ENCODE measurements around the gene FAM162A.

Gene FAM162A

DNA sequence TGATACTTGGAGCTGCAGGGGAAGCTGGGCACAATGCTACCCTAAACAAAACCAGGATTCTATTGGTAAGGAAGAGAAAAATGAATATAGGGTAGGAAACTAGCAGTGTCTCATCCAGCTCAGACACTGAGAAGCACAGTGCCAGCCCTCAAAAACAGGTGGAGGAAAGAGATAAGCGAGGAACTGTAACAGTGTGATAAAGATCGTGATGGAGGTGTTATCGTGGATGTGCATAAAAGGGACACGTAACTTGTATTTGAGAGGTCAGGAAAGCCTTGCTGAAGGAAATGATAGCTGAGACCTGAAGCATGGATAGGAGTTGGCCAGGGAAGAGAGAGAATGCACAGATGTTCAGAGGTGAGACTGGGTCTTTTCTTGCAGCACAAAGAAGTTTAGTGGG is 28.4 kb upstream of the FAM162A start:
- Histone ChIP-seq H3K27me3 (ENCODE audit: low read depth, low read length) (no peaks in the 10 kb centered on the region), H3K9ac (ENCODE audit: low read length) (no peak overlapping the region), H3K9me3 (ENCODE audit: insufficient read depth, low read length) (no peaks in the 10 kb centered on the region), H3K4me2 (ENCODE audit: low read length) (no peak overlapping the region), H4K20me1 (ENCODE audit: insufficient read depth, low read length) (no peaks in the 10 kb centered on the region), H3K36me3 (replicated peaks; ENCODE audit: low read depth, low read length) (peaks cover 7% of the 10 kb centered on the region), H3K4me3 (ENCODE audit: low read length) (no peak overlapping the region), H3K27ac (ENCODE audit: low read length) (no peak overlapping the region), H3K79me2 (ENCODE audit: low read length) (no peaks in the 10 kb centered on the region), H2AFZ (ENCODE audit: low read depth, low read length) (no peak overlapping the region), H3K4me1 (ENCODE audit: low read length) (no peaks in the 10 kb centered on the region)
- no peak for TF ChIP-seq EZH2phosphoT487 (IDR thresholded peaks at IDR 0.05; ENCODE audit: low read depth)
- TF ChIP-seq, protein P1, sequence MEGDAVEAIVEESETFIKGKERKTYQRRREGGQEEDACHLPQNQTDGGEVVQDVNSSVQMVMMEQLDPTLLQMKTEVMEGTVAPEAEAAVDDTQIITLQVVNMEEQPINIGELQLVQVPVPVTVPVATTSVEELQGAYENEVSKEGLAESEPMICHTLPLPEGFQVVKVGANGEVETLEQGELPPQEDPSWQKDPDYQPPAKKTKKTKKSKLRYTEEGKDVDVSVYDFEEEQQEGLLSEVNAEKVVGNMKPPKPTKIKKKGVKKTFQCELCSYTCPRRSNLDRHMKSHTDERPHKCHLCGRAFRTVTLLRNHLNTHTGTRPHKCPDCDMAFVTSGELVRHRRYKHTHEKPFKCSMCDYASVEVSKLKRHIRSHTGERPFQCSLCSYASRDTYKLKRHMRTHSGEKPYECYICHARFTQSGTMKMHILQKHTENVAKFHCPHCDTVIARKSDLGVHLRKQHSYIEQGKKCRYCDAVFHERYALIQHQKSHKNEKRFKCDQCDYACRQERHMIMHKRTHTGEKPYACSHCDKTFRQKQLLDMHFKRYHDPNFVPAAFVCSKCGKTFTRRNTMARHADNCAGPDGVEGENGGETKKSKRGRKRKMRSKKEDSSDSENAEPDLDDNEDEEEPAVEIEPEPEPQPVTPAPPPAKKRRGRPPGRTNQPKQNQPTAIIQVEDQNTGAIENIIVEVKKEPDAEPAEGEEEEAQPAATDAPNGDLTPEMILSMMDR (IDR thresholded peaks at IDR 0.05; ENCODE audit: low read depth, low read length), result no peak

- Histone ChIP-seq H3K9ac (ENCODE audit: low read length) (no peak overlapping the region), H3K79me2 (ENCODE audit: low read length) (no peaks in the 10 kb centered on the region), H3K27ac (ENCODE audit: low read length) (no peak overlapping the region), H3K4me1 (ENCODE audit: low read length) (no peaks in the 10 kb centered on the region), H3K9me3 (ENCODE audit: insufficient read depth, low read length) (no peaks in the 10 kb centered on the region), H4K20me1 (ENCODE audit: insufficient read depth, low read length) (no peaks in the 10 kb centered on the region), H3K4me3 (ENCODE audit: low read length) (no peak overlapping the region), H2AFZ (ENCODE audit: low read depth, low read length) (no peak overlapping the region), H3K27me3 (ENCODE audit: low read depth, low read length) (no peaks in the 10 kb centered on the region), H3K4me2 (ENCODE audit: low read length) (no peak overlapping the region), H3K36me3 (replicated peaks; ENCODE audit: low read depth, low read length) (peaks cover 7% of the 10 kb centered on the region)
- TF ChIP-seq, protein P1 (IDR thresholded peaks at IDR 0.05; ENCODE audit: low read depth, low read length), result peak; percentile 63
- no peak for TF ChIP-seq EZH2phosphoT487 (IDR thresholded peaks at IDR 0.05; ENCODE audit: low read depth)
These were observed 27.6 kb upstream of the FAM162A start for GRCh38 chr3:122356402-122356801.

DNA sequence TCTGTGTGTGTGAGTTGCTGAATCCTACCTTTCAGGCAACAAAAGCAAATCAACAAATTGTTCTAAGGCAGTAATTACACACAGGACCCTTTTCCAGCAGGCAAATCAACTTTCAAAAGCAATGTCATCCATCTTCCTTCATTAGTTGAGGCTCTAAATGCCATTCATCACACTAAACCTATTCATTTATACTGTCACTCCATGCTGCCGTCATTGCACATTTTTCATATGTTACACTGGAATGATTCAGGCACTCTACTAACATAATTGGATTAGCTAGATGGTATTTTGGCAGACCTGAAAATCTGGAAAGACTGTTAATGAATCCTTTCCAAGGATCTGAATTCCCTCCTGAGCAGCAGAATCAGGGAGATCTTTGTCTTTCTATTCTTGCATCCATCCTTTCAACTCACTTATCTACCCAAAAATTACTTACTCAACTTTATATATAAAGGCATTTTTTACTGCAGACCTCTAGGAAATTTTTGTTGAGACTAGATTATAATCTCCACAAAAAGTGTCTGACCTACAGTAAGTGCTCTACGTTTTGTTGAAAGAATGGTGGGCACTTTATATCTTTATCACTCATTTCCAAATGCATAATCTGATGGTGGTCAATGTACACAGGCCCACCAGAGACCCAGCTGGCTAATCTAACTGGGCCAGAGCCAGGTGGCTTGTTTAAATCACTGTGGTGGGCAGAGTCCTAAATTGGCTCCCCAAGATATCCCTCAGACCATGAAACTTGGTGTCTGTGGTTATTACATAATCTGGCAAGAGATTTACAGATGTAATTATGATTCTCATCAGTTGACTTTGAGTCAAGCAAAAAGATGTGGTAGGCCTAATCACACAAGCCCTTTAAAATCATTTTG is 25.9 kb upstream of the FAM162A start:
- H3K9ac ChIP-seq (ENCODE audit: low read length), result no peak overlapping the region
- no peak for TF ChIP-seq EZH2phosphoT487 (IDR thresholded peaks at IDR 0.05; ENCODE audit: low read depth)
- TF ChIP-seq, protein P1 (IDR thresholded peaks at IDR 0.05; ENCODE audit: low read depth, low read length), result no peak
- H3K79me2 ChIP-seq (ENCODE audit: low read length), result no peaks in the 10 kb centered on the region
- no peaks in the 10 kb centered on the region for H3K9me3 ChIP-seq (ENCODE audit: insufficient read depth, low read length)
- no peaks in the 10 kb centered on the region for H3K27me3 ChIP-seq (ENCODE audit: low read depth, low read length)
- H3K4me1 ChIP-seq (ENCODE audit: low read length), result no peaks in the 10 kb centered on the region
- H3K27ac ChIP-seq (ENCODE audit: low read length), result no peak overlapping the region
- no peak overlapping the region for H3K4me2 ChIP-seq (ENCODE audit: low read length)
- peaks cover 17% of the 10 kb centered on the region for H3K36me3 ChIP-seq (replicated peaks; ENCODE audit: low read depth, low read length)
- H3K4me3 ChIP-seq (ENCODE audit: low read length), result no peak overlapping the region
- H2AFZ ChIP-seq (ENCODE audit: low read depth, low read length), result no peak overlapping the region
- no peaks in the 10 kb centered on the region for H4K20me1 ChIP-seq (ENCODE audit: insufficient read depth, low read length)

DNA sequence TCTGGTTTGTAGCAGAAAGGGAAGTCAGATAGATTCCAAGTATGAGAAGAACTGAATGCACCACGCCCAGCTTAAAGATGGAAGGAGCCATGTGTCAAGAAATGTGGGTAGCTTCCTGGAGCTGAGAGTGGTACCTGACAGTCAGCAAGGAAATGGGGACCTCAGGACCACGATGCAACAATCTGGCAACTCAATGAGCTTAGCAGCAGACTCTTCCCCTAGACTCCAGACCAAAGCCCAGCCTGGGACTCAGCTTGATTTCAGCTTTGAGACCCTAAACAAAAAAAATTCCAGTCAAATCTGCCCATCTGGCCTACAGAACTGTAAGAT is 25.3 kb upstream of the FAM162A start:
- Histone ChIP-seq H4K20me1 (ENCODE audit: insufficient read depth, low read length) (no peaks in the 10 kb centered on the region), H2AFZ (ENCODE audit: low read depth, low read length) (no peak overlapping the region), H3K4me2 (ENCODE audit: low read length) (no peak overlapping the region), H3K27ac (ENCODE audit: low read length) (no peak overlapping the region), H3K9ac (ENCODE audit: low read length) (no peak overlapping the region), H3K27me3 (ENCODE audit: low read depth, low read length) (no peaks in the 10 kb centered on the region), H3K4me3 (ENCODE audit: low read length) (no peak overlapping the region), H3K4me1 (ENCODE audit: low read length) (no peaks in the 10 kb centered on the region), H3K36me3 (replicated peaks; ENCODE audit: low read depth, low read length) (peaks cover 21% of the 10 kb centered on the region), H3K9me3 (ENCODE audit: insufficient read depth, low read length) (no peaks in the 10 kb centered on the region), H3K79me2 (ENCODE audit: low read length) (no peaks in the 10 kb centered on the region)
- TF ChIP-seq, protein P1 (IDR thresholded peaks at IDR 0.05; ENCODE audit: low read depth, low read length), result no peak
- TF ChIP-seq EZH2phosphoT487 (IDR thresholded peaks at IDR 0.05; ENCODE audit: low read depth), result no peak
